HG02970 (cell line): ENCODE results near the gene BAX.

ENCODE experiments used
- ATAC-seq: cut with Tn5 transposase; IDR thresholded peaks from one replicate; pipeline ENCODE4 v1.9.1; 2021; ENCODE audit warnings: mild to moderate bottlenecking, moderate library complexity, moderate number of reproducible peaks; ENCODE audit not compliant: unreplicated experiment, low FRiP score

BAX gene

DNA sequence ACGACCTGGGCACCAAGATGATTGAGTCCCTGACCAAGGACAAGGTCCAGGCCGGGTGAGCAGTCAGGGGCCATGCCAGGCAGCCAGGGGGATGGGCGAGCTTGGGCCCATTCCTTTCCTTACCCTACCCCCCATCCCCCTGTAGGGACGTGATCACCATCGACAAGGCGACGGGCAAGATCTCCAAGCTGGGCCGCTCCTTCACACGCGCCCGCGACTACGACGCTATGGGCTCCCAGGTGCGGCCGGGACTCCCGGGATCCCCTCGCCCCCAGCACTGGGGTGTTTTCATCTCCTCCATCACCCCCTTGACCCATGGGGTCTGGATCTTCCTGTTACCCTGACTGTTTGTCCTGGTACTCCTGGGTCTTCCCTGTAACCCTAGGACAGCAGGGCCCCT lies 55.2 kb downstream of the BAX start:
- ATAC-seq, result no peak

DNA sequence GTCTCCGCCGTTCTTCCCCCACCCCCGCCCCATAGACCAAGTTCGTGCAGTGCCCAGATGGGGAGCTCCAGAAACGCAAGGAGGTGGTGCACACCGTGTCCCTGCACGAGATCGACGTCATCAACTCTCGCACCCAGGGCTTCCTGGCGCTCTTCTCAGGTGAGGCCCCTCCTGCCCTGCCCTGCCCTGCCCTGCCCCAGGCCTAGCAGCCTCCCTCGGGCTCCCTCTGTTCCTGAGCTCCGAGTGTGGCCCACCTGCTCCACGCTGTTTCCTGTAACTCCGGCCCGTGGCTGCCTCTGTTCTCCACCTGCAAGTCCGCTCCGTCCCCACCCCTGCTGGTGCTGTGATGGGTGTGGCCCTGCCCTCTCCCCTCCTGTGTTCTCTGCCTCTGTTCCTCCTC lies 55.8 kb downstream of the BAX start:
- no peak for ATAC-seq

DNA sequence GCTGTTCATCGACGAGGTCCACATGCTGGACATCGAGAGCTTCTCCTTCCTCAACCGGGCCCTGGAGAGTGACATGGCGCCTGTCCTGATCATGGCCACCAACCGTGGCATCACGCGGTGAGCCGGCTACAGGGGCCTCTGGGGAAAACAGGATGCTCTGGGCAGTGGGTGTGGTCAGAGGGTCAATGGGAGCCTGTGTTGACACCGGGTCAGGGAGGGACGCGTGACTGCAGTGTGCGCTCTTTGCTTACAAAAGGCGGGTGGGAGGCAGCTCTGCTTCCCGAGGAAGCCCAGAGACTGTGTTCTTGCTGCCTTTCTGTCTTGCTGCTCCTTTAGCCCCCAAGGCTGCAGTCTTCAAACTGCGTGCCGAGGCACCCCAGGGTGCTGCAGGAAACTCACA lies 56.5 kb downstream of the BAX start:
- no peak for ATAC-seq
